Endothelial cell (in vitro differentiated cells): ENCODE data around the gene ABCA3. TPM values are rescaled to one million over a fixed set of nuclear protein-coding genes. Genes with fewer than 3 reads are reported as not detected.

Experiments used
- DNase-seq: peaks from one replicate; pipeline ENCODE4 v3.0.0; 2021; ENCODE audit warnings: low spot score
- H3K27ac Mint-ChIP-seq: one replicate; pipeline ENCODE4 v1.8.0; 2021; ENCODE audit warnings: mixed read lengths, inconsistent platforms; ENCODE audit not compliant: unreplicated experiment
- H3K27me3 Mint-ChIP-seq: one replicate; pipeline ENCODE4 v1.8.0; 2021; ENCODE audit warnings: mild to moderate bottlenecking, moderate library complexity, mixed read lengths, inconsistent platforms; ENCODE audit not compliant: unreplicated experiment
- H3K36me3 Mint-ChIP-seq: one replicate; pipeline ENCODE4 v1.8.0; 2021; ENCODE audit warnings: mild to moderate bottlenecking, low read depth, mixed read lengths, inconsistent platforms; ENCODE audit not compliant: unreplicated experiment
- H3K4me1 Mint-ChIP-seq: one replicate; pipeline ENCODE4 v1.8.0; 2021; ENCODE audit warnings: mild to moderate bottlenecking, mixed read lengths, inconsistent platforms; ENCODE audit not compliant: unreplicated experiment
- H3K4me3 Mint-ChIP-seq: one replicate; pipeline ENCODE4 v1.8.0; 2021; ENCODE audit warnings: mild to moderate bottlenecking, mixed read lengths, inconsistent platforms; ENCODE audit not compliant: unreplicated experiment
- H3K9me3 Mint-ChIP-seq: one replicate; pipeline ENCODE4 v1.8.0; 2021; ENCODE audit warnings: mixed read lengths, inconsistent platforms; ENCODE audit not compliant: unreplicated experiment
- CTCF ChIP-seq: fragments of 200-600 bp; sonication (generic); IDR thresholded peaks from one replicate; pipeline ENCODE4 v1.5.0; 2021; ENCODE audit warnings: antibody characterized with exemption; ENCODE audit not compliant: unreplicated experiment
- total RNA-seq: library from RNA; stranded (reverse); fragmentation: NEBNext Ultra II Directional; extraction: Animal tissue kit (Norgen Biotek cat#: 25700); gene quantifications from one replicate; pipeline ENCODE4 v1.2.1, GENCODE V29; 2021; ENCODE audit not compliant: unreplicated experiment

The ABCA3 gene
- total RNA-seq, 1 donor from 2014 or later: 10.4 TPM

GRCh38 chr16:2333231-2333630 lies 7.3 kb downstream of the ABCA3 start:
- H3K36me3 Mint-ChIP-seq: no peaks in the 10 kb centered on the region
- no peaks in the 10 kb centered on the region for H3K9me3 Mint-ChIP-seq
- no peak for DNase-seq
- no peak overlapping the region for H3K27ac Mint-ChIP-seq
- H3K27me3 Mint-ChIP-seq: peaks cover 3% of the 10 kb centered on the region
- no peak for TF ChIP-seq CTCF
- peaks cover 9% of the 10 kb centered on the region for H3K4me1 Mint-ChIP-seq
- H3K4me3 Mint-ChIP-seq: no peak overlapping the region

GRCh38 chr16:2331931-2332267 lies 8.6 kb downstream of the ABCA3 start:
- Mint-ChIP-seq H3K9me3 (no peaks in the 10 kb centered on the region), H3K4me1 (peaks cover 9% of the 10 kb centered on the region), H3K4me3 (no peak overlapping the region), H3K36me3 (no peaks in the 10 kb centered on the region), H3K27me3 (peaks cover 3% of the 10 kb centered on the region), H3K27ac (no peak overlapping the region)
- no peak for TF ChIP-seq CTCF
- no peak for DNase-seq

- peaks cover 9% of the 10 kb centered on the region for H3K4me1 Mint-ChIP-seq
- H3K9me3 Mint-ChIP-seq: no peaks in the 10 kb centered on the region
- no peaks in the 10 kb centered on the region for H3K36me3 Mint-ChIP-seq
- H3K4me3 Mint-ChIP-seq: no peak overlapping the region
- no peak for DNase-seq
- H3K27ac Mint-ChIP-seq: no peak overlapping the region
- H3K27me3 Mint-ChIP-seq: peaks cover 3% of the 10 kb centered on the region
- TF ChIP-seq CTCF: no peak
These were observed 9.2 kb downstream of the ABCA3 start for GRCh38 chr16:2331199-2331930.

GRCh38 chr16:2329532-2329931 lies 11.0 kb downstream of the ABCA3 start:
- H3K27me3 Mint-ChIP-seq: peaks cover 1% of the 10 kb centered on the region
- TF ChIP-seq CTCF: no peak
- H3K27ac Mint-ChIP-seq: no peak overlapping the region
- H3K36me3 Mint-ChIP-seq: no peaks in the 10 kb centered on the region
- H3K4me1 Mint-ChIP-seq: peaks cover 9% of the 10 kb centered on the region
- H3K9me3 Mint-ChIP-seq: no peaks in the 10 kb centered on the region
- DNase-seq: no peak
- no peak overlapping the region for H3K4me3 Mint-ChIP-seq

- Mint-ChIP-seq H3K4me1 (peaks cover 4% of the 10 kb centered on the region), H3K4me3 (no peak overlapping the region), H3K27me3 (peaks cover 1% of the 10 kb centered on the region), H3K27ac (no peak overlapping the region), H3K36me3 (no peaks in the 10 kb centered on the region), H3K9me3 (no peaks in the 10 kb centered on the region)
- no peak for DNase-seq
- no peak for TF ChIP-seq CTCF
These were observed 12.1 kb downstream of the ABCA3 start for GRCh38 chr16:2328428-2328827.
